Measurements from ENCODE around the gene DOHH.

GRCh38 chr19:3537101-3537437 is 36.6 kb upstream of the DOHH start:
- TF ChIP-seq POLR2A (IDR thresholded peaks at IDR 0.05; ENCODE audit: low read depth, low read length) (no peak), POLR2AphosphoS5 (IDR thresholded peaks at IDR 0.05; ENCODE audit: low read depth, low read length) (no peak), TAF1 (IDR thresholded peaks at IDR 0.05; ENCODE audit: borderline replicate concordance, low read depth, low read length) (no peak)

Measured in GM12892 (cell line).